Stimulated activated CD8-positive, alpha-beta memory T cell treated with anti-CD3 and anti-CD28 coated beads, Interleukin-4, amount 100 ng/mL, for 48 hours (primary cell): Measurements from ENCODE around the gene FOXK2.

Experiments
- DNase-seq: peaks from one replicate; pipeline ENCODE4 v3.0.0-alpha.2; 2020

FOXK2 gene

DNA sequence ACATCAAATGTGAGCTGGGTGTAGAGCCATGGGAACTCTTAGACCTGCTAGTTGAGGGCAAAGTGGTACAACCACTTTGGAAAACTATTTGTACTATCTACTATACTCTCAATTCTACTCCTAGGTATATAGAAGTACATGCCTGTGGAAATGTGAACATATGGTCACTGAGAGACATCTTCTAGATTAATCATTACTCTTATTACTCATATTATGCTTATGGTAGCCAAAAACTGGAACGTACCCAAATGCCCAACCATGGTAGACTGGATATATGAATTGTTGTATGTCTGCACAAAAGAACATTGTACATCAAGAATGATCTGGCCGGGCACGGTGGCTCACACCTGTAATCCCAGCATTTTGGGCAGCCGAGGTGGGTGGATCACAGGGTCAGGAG is 126.0 kb downstream of the FOXK2 start:
- DNase-seq = no peak

DNA sequence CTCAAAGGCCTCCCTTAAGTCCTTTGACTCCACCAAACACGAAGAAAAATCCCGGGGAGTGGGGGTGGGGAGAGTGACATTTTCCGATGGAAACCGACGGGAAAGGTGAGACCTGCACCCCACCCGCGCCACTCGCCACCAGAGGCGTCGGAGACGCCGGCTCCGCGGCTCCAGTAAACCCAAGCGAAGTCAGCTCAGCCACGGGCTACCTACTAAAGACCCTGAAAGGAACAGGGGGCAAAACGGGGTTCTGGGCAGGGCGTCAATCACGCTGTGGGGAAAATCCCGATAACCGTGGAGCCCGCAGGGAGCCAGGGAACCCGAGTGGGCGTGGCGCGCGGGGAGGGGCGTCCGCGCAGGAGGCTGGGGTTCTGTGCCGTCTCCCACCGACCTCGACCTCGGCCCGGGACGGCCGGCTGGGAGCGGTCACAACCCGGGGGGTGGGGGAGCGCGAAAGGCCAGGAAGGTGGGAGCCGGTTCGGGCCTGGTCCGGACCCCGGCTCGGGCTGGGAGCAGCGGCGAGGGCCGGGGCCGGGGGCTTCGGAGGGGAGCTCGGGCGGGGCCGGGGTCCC is 128.1 kb downstream of the FOXK2 start:
- DNase-seq = peak; percentile 69

DNA sequence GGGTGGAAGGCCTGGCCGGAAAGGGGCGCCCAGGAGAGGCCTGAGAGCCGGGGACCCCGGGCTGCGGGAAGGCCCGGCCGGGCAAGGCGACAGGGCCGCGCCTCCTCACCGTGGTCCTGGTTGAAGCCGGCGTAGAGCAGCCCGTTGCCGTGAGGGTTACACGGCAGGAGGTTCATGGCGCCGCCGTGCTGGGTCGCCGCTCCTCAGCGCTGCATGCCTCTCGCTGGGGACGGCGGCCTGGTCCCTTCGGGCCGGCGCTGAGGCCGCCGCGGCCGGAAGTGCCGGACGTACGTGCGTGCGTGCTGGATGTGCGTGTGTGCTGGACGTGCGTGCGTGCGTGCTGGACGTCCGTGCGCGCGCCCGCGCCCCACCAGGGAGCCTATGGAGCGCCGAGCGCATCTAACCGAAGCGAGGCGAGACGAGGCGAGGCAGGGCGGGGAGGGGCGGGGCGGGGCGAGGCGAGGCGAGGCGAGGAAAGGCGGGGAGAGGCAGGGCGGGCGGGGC is 128.7 kb downstream of the FOXK2 start, which contains the start of gene WDR45B:
WDR45B (minus strand) TSS at position 280 of the 504 bp plus-strand sequence; CDS start at position 176, 104 bp downstream.
- DNase-seq = peak; percentile 91

DNA sequence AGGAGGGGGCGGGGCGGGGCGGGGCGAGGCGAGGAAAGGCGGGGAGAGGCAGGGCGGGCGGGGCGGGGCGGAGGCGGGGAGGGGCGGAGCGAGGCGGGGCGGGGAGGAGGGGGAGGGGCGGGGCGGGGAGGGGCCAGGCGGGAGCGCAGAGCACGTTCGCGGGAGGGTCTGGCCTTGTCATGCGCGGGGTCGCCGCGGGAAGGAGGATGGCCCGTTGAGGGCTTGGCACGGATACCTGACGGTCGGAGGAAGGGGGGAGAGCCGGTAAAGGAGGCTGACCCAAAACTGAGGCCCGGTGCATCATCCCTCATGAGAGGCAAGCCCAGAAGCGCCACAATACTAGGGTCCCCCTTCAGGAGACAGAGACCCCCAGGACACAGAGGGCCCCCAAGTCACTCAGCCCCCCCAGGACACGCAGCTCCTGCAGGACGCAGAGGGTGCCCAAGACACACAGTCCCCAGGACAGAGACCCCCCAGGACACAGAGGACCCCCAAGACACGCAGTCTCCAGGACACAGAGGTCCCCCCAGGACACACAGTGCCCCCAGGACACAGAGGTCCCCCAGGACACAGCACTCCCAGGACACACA is 129.3 kb downstream of the FOXK2 start:
- peak; percentile 59 for DNase-seq

DNA sequence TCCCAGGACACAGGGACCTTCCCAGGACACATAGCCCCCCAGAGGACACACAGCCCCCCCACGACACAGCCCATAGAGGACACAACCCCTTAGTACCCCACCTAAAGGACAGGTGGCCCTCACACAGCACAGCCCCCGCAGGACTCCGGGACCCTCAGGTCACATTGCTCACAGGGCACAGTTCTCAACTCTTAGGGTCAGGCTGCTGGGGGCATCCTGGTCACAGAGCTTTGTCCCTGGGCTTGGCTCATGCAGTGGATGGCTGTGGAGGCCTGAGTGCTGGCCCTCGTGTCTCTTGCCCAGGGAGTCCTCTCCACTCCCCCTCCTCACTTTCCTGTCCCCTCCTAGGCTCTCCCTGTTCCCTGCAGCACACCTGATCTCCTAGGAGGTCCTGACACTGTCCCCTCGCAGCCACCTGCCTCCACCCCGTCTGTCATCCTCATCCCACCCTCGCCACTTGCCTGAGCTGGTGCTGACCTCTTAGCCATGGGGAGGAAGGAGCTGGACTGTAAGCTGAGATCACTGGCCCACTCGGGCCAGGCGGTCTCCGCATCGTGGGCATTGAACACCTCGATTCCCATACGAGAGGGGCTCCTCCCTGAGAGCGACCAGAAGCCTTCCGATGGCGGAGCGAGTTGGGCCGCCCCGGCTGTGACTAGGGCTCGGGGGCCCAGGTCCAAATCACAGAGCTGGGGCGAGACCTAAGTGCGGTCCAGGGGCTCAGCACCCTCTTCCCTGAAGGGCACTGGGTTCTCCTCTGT is 130.1 kb downstream of the FOXK2 start:
- no peak for DNase-seq

DNA sequence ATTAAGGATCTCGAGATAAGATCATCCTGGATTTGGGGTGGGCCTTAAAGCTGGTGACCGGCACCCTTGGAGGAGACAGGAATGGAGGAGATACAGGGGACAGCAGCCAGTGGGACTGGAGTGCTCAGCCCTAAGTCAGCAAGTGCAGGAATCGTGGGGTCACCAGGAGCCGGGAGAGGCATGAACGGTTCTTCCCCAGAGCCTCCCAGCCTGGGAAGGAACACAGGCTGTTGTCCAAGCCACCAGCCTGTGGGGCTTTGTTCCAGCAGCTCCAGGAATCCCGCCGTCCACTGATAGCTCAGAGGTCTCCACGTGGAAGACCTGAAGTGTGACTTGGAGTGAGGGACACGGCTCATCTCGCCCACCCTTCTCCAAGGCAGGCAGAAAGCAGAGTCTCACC is 131.2 kb downstream of the FOXK2 start:
- DNase-seq = no peak

DNA sequence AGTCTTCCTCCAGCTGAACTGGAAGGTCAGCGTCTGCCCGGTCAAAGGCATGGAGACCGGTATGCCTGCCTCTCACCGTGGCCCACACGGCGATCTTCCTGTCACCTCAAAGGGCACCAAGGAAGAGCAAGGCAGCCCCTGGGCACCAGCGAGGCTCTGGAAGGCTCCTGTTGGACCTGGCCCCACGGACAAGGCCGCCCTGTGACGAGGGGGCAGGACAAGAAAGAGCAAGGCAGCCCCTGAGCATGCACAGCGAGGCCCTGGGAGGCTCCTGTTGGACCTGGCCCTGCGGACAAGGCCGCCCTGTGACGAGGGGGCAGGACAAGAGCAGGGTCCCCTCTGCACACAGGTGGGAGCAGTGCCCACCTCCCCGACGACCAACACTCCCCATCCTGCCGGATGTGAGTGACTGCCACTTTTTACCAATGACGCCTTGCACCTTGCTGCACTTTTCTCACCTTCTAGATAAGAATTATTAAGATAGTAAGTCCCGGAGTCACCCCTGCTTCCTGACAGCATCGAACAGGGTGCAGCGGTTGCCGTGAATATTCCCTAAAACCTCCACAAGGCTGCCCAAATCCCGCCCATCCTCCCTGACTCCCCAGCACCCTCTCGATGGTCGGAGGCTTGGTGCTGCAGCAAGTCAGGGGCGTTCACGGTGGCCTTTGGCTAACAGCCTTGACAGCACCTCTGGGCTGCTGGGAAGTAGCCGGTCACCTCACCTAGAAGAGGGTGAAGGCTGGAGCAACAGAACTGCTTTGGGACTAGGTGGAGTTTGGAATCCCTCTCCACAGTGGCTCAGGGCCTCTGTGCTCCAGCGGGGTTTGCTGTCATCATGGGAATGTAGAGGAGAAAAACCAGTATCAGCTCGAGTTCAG is 134.4 kb downstream of the FOXK2 start:
- no peak for DNase-seq
